Lower leg skin (tissue), 4 donors: Measurements from ENCODE around the gene INTS4. TPM values are rescaled to one million over a fixed set of nuclear protein-coding genes. Genes with fewer than 3 reads are reported as not detected.

Experiments used
- DNase-seq, 2 donors: peaks; one replicate each; pipeline ENCODE4 v3.0.0-alpha.2; 2019; ENCODE audit warnings: low spot score in 2 of 2
- H3K4me3 ChIP-seq: fragments of 200-600 bp; sonication (generic); 2 replicates; pipeline ENCODE4 v1.5.1; 2017; ENCODE audit warnings: mild to moderate bottlenecking, low read depth; ENCODE audit not compliant: poor library complexity, severe bottlenecking
- POLR2A ChIP-seq, 2 donors: fragments of 450-650 bp; IDR thresholded peaks; one replicate each; pipeline ENCODE4 v1.6.1; 2016 to 2017; ENCODE audit warnings: antibody characterized with exemption in 2 of 2, mild to moderate bottlenecking in 1 of 2, moderate library complexity in 1 of 2
- WGBS, 2 donors: methylation state at CpG; one replicate each; pipeline ENCODE4 v1.1.5; 2018; 5-methylcytosine and 5-hydroxymethylcytosine counted together
- intact Hi-C: fragments of 100-400 bp; cut with DNase I; formaldehyde crosslinking; loops from one replicate; pipeline ENCODE4 v1.15.0; 2023; ENCODE audit warnings: low total_unique reads
- total RNA-seq, 4 donors: library from RNA; depleted of rRNA; stranded (reverse); fragments of >200 nt; gene quantifications; one replicate each; pipeline ENCODE4 v1.1.0, GENCODE V29; 2016
- TF ChIP-seq, protein P1 (sequence below), 3 donors: fragments of 450-650 bp; IDR thresholded peaks; one replicate each; pipeline ENCODE4 v1.5.1; 2016; ENCODE audit warnings: antibody characterized with exemption in 3 of 3, mild to moderate bottlenecking in 3 of 3, moderate library complexity in 2 of 3

Gene INTS4
- total RNA-seq, 4 donors from 2014 or later = 14.7 to 24.8 (median 18.3) TPM

DNA sequence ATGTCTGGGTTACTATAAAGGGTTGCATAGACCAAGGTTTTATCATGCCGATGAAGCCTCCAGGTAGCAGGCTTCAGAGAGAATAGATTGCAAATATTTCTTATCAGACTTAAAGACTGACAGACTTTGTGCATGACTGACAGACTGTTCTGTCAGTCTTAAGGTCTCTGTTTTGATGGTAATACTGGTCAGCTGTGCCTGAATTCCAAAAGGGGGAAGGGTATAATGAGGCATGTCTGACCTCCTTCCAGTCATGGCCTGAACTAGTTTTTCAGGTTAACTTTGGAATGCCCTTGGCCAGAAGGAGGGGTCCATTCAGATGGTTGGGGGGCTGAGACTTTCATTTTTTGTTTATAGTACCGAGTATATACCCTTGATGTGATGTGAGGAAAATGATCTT is 33.3 kb upstream of the INTS4 start:
- 91 to 95% methylated on average over 2 of the region's 2 CpGs for WGBS, 2 donors
- TF ChIP-seq POLR2A (IDR thresholded peaks at IDR 0.05) = no peak
- TF ChIP-seq, protein P1, sequence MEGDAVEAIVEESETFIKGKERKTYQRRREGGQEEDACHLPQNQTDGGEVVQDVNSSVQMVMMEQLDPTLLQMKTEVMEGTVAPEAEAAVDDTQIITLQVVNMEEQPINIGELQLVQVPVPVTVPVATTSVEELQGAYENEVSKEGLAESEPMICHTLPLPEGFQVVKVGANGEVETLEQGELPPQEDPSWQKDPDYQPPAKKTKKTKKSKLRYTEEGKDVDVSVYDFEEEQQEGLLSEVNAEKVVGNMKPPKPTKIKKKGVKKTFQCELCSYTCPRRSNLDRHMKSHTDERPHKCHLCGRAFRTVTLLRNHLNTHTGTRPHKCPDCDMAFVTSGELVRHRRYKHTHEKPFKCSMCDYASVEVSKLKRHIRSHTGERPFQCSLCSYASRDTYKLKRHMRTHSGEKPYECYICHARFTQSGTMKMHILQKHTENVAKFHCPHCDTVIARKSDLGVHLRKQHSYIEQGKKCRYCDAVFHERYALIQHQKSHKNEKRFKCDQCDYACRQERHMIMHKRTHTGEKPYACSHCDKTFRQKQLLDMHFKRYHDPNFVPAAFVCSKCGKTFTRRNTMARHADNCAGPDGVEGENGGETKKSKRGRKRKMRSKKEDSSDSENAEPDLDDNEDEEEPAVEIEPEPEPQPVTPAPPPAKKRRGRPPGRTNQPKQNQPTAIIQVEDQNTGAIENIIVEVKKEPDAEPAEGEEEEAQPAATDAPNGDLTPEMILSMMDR (IDR thresholded peaks at IDR 0.05) = no peak
- no peak for DNase-seq
- intact Hi-C loops = no loop called here
- no peak overlapping the region for H3K4me3 ChIP-seq

DNA sequence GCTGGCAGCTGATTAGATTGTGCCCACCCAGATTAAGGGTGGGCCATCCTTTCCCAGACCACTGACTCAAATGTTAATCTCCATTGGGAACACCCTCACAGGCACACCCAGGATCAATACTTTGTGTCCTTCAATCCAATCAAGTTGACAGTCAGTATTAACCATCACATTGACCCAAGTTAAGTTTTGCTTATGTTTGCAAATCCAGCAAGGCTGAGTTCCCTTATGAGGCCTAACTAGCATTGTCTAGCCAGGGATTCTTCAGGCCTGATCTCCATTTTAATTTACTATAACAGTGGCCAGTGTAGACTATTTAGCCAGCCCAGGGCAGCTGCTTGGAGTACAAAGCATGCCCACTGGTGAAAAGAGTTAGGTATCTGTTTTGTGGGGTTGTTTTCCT is 30.9 kb upstream of the INTS4 start:
- TF ChIP-seq, protein P1 (IDR thresholded peaks at IDR 0.05) = no peak
- DNase-seq = no peak
- intact Hi-C loops = no loop called here
- no peak overlapping the region for H3K4me3 ChIP-seq

DNA sequence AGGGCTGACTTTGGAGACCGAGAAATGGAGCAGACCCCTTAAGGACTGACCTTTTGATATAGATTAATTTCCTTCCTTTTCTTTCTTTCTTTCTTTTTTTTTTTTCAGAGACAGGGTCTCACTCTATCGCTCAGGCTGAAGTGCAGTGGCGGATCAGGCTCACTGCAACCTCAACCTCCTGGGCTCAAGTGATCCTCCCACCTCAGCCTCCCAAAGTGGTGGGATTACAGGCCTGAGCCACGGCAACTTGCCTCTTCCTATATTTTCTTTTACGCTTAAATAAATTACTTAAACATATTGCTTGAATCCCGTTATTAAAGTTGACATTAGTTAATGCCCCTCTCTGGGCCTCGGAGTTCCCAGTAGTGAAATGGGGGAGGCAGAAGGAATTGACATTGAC is 29.0 kb upstream of the INTS4 start:
- intact Hi-C loops = no loop called here
- DNase-seq = no peak
- peak overlapping the region; percentile 25 for H3K4me3 ChIP-seq
- WGBS, 2 donors = 79 to 87% methylated on average over 7 of the region's 7 CpGs
- TF ChIP-seq, protein P1 (IDR thresholded peaks at IDR 0.05) = no peak
- no peak for TF ChIP-seq POLR2A (IDR thresholded peaks at IDR 0.05)

DNA sequence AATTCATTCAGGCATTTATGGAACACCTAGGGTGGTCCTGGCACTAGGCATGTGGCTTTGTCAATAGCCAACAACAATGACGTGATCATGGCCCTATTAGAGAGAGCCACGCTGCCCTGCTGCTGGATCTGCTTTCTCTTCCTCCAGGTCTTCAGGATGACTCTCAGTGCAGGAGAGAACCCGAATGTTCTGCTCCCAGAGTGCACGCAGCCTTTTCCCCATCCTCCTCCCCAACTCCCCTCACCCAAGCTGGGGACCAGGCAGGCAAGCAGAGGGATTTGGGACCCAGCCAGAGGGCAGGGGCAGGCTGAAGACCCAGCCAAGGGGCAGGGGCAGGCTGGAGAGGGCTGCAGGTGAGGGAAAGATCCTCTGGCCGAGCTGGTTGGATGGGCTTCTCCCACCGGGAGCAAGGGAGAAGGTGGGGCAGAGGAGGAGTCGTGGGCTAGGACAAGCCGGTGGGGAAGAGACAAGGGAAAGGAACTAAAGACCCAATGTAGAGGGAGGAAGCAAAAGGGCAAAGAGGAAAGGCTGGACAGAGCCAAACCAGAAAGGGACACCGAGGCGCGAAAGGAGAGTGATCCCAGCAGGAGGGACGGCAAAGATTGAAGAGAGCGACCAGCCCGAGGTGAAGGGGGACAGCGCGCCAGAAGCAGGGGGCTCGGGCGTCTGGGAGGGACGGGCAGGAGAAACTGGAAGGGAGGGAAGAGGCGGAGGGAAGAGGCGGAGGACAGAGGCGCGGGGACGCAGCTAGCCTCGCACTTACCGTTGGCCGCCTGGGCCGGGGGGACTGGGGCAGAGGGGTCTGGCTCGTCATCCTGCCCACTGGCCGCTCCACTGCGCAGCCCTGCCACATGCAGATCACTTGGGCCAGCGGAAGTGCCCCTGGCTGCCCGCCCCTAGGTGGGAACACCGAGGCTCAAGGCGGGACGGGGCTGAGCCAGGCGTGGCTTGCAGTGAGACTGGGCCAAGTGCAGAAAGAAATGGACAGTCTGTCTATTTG is 28.2 kb upstream of the INTS4 start, which contains the start of gene KCTD14:
TSS of gene KCTD14 (minus strand) at position 880 of the 1,000 bp plus-strand sequence. CDS start at position 853, 27 bp downstream.
- TF ChIP-seq, protein P1 (IDR thresholded peaks at IDR 0.05) = no peak
- DNase-seq = no peak
- WGBS, 2 donors = 12% methylated on average over 37 of the region's 37 CpGs
- intact Hi-C loops = no loop called here
- H3K4me3 ChIP-seq = peak within 1 kb of the TSS; percentile 25

DNA sequence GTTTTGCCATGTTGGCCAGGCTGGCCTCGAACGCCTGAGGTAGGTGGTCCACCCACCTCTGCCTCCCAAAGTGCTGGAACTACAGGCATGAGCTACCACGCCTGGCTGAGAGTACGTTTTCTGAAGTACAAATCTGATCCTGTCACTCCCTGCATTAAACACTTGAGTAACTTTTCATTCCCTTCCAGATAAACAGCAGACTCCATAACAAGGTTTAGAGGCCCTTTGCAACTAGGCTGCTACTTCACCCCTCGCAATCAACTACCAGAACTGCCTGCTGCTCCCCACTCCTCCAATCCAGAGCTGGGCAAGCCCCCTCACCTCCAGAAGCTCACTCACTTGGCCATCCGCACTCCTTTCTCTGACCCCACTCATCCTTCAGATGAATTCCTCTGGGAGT is 27.1 kb upstream of the INTS4 start:
- WGBS, 2 donors = 90 to 94% methylated on average over 6 of the region's 6 CpGs
- no peak overlapping the region for H3K4me3 ChIP-seq
- TF ChIP-seq POLR2A (IDR thresholded peaks at IDR 0.05) = no peak
- TF ChIP-seq, protein P1 (IDR thresholded peaks at IDR 0.05) = no peak

More for the DNA sequence above, 27.1 kb upstream of the INTS4 start:
- intact Hi-C loops = no loop called here
- no peak for DNase-seq
